Measurements from ENCODE around the gene PIP5KL1. TPM values are rescaled to one million over a fixed set of nuclear protein-coding genes. Genes with fewer than 3 reads are reported as not detected.

The PIP5KL1 gene
- total and polyA plus RNA-seq, 2 donors (not counting 3 experiments of a cell fraction or from before 2014, with no cell fraction given), result 1.5 to 2.9 TPM

DNA sequence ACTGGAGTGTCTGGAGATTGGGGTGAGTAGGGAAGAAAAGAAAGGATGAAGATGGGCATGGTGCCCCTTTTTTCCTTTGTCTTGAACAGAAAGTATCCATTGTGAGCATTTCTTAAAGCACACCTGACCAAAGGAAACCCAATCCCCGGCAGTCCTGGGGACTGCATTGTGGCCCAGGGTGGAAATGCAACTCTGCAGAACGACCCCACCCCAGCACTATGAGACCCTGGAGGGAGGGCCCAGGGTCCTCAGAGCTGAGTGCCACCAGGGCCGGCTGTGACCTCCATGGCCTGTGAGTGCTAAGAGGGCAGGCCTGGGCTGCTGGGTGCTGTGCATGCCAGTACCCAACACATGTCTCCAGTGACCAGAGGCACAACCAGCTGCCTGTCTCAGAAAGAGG is 31.7 kb upstream of the PIP5KL1 start:
- H3K9ac ChIP-seq (replicated peaks; ENCODE audit: extremely low read depth, insufficient read depth, low read length), result no peak overlapping the region
- no peak for FAIRE-seq

More for the DNA sequence above, 31.7 kb upstream of the PIP5KL1 start:
- BruUV-seq (replicated peaks), result no TSS peak
- Histone ChIP-seq H3K4me1 (ENCODE audit: control insufficient read depth, extremely low read depth, insufficient read depth, low read length) (peaks cover 8% of the 10 kb centered on the region), H3K4me2 (ENCODE audit: insufficient read depth, low read length) (no peak overlapping the region), H3K4me3 (replicated peaks in 1 of 3; ENCODE audit: insufficient read depth in 1 of 3, low read depth in 1 of 3, low read length in 3 of 3) (no peak overlapping the region), H3K27ac (ENCODE audit: insufficient read depth, low read depth, low read length) (no peak overlapping the region), H3K9me3 (replicated peaks; ENCODE audit: control insufficient read depth, insufficient read depth, low read length) (no peaks in the 10 kb centered on the region), H4K20me1 (replicated peaks; ENCODE audit: control insufficient read depth, extremely low read depth, insufficient read depth, low read length) (no peaks in the 10 kb centered on the region), H3K27me3 (ENCODE audit: control insufficient read depth in 2 of 2, insufficient read depth in 2 of 2, low read length in 2 of 2) (no peaks in the 10 kb centered on the region), H3K79me2 (ENCODE audit: control insufficient read depth, insufficient read depth, low read length) (no peaks in the 10 kb centered on the region), H2AFZ (ENCODE audit: low read depth, low read length) (no peak overlapping the region), H3K9me1 (replicated peaks; ENCODE audit: control insufficient read depth, extremely low read depth, insufficient read depth, low read length) (no peaks in the 10 kb centered on the region), H3K36me3 (ENCODE audit: control insufficient read depth in 2 of 2, extremely low read depth in 1 of 2, insufficient read depth in 2 of 2, low read length in 2 of 2) (no peaks in the 10 kb centered on the region)
- intact Hi-C loops (cut with micrococcal nuclease), result no loop called here
- dilution Hi-C loops (cut with MboI; ENCODE audit: extremely low pct_ligation_motif_present, low sequenced_read_pairs), result no loop called here
- TF ChIP-seq, protein P1, sequence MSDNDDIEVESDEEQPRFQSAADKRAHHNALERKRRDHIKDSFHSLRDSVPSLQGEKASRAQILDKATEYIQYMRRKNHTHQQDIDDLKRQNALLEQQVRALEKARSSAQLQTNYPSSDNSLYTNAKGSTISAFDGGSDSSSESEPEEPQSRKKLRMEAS (IDR thresholded peaks at IDR 0.05; ENCODE audit: insufficient read depth, insufficient read length), result no peak
- TF ChIP-seq JUN (IDR thresholded peaks at IDR 0.05; ENCODE audit: borderline replicate concordance, insufficient read depth, insufficient read length, low read depth) (no peak), GATA2 (IDR thresholded peaks at IDR 0.05; ENCODE audit: insufficient read depth, insufficient read length, low read depth, low read length) (no peak), POLR2AphosphoS5 (IDR thresholded peaks at IDR 0.05; ENCODE audit: insufficient read depth, low read depth, low read length) (no peak), POLR2A (IDR thresholded peaks at IDR 0.05; ENCODE audit: low read depth, low read length) (no peak), FOS (IDR thresholded peaks at IDR 0.05; ENCODE audit: borderline replicate concordance, insufficient read depth, low read length) (no peak), EZH2 (IDR thresholded peaks at IDR 0.05; ENCODE audit: borderline replicate concordance, low read depth, low read length, severe bottlenecking) (no peak), MYC (IDR thresholded peaks at IDR 0.05; ENCODE audit: low read depth, low read length) (no peak)
- TF ChIP-seq, protein P2, sequence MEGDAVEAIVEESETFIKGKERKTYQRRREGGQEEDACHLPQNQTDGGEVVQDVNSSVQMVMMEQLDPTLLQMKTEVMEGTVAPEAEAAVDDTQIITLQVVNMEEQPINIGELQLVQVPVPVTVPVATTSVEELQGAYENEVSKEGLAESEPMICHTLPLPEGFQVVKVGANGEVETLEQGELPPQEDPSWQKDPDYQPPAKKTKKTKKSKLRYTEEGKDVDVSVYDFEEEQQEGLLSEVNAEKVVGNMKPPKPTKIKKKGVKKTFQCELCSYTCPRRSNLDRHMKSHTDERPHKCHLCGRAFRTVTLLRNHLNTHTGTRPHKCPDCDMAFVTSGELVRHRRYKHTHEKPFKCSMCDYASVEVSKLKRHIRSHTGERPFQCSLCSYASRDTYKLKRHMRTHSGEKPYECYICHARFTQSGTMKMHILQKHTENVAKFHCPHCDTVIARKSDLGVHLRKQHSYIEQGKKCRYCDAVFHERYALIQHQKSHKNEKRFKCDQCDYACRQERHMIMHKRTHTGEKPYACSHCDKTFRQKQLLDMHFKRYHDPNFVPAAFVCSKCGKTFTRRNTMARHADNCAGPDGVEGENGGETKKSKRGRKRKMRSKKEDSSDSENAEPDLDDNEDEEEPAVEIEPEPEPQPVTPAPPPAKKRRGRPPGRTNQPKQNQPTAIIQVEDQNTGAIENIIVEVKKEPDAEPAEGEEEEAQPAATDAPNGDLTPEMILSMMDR (IDR thresholded peaks at IDR 0.05; ENCODE audit: extremely low read depth in 1 of 2, insufficient read depth in 1 of 2, low read depth in 1 of 2, low read length in 2 of 2), result no peak
- CTCF ChIA-PET, result interaction anchor here (1.0 to 1.8 kb wide), 3 partner anchors 10 to 20 kb away, joined by 4 read pairs; no protein-coding TSS in a partner anchor
- POLR2A ChIA-PET, result no interaction called here
- no peak for DNase-seq (ENCODE audit: low read depth, low spot score)

Measured in endothelial cell of umbilical vein (primary cell).